Keratinocyte (primary cell): ENCODE measurements around the gene TEX51.

Experiments used
- CTCF ChIP-seq, 3 experiments: IDR thresholded peaks in 1 of 3; conservative IDR thresholded peaks in 1 of 3; optimal IDR thresholded peaks in 1 of 3; 2 replicates in 2 of 3; 3 replicates in 1 of 3; pipeline versions ENCODE3 to v1.5.1; 2011; ENCODE audit warnings: low read length in 3 of 3, mild to moderate bottlenecking in 3 of 3, moderate library complexity in 2 of 3, control low read depth in 1 of 3, inconsistent platforms in 1 of 3; ENCODE audit not compliant: insufficient read depth in 2 of 3; ENCODE audit errors: extremely low read depth in 1 of 3
- EZH2 ChIP-seq: IDR thresholded peaks from one replicate; pipeline ENCODE4 v1.6.1; 2012; ENCODE audit warnings: inconsistent platforms, mild to moderate bottlenecking, low read length, moderate library complexity

GRCh38 chr2:126886916-126887280 lies 11.8 kb upstream of the TEX51 start:
- TF ChIP-seq CTCF (optimal IDR thresholded peaks at IDR 0.05 in 1 of 3, IDR thresholded peaks at IDR 0.05 in 1 of 3, conservative IDR thresholded peaks at IDR 0.05 in 1 of 3; ENCODE audit: extremely low read depth in 1 of 3, insufficient read depth in 2 of 3, low read length in 3 of 3) = no peak
- TF ChIP-seq EZH2 = no peak
